ENCODE data around the gene EPB41L2.
A peak's percentile ranks its signal among the peaks of the same experiment; 100 is the strongest.

EPB41L2 gene

DNA sequence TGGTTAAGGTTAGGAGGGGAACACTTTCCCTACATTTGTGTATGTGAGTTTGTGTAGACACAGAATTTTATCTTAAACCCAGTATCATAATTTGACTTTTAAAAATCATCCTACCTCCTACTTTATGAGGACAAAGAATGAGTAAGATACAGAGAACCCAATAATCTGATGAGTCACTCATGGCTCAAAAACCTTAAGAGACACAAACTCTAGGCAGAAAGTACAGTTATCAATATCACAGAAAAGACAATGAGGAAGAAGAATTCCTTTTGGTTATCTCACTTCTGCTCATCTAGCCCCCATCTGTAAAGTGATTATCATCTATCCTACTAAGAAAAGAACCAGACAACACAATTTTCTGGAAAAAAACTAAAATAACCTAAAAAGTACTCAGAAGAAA, 87.7 kb downstream of the EPB41L2 start:
- DNase-seq (ENCODE audit: low read depth): peak; percentile 59
- TF ChIP-seq, protein P1, sequence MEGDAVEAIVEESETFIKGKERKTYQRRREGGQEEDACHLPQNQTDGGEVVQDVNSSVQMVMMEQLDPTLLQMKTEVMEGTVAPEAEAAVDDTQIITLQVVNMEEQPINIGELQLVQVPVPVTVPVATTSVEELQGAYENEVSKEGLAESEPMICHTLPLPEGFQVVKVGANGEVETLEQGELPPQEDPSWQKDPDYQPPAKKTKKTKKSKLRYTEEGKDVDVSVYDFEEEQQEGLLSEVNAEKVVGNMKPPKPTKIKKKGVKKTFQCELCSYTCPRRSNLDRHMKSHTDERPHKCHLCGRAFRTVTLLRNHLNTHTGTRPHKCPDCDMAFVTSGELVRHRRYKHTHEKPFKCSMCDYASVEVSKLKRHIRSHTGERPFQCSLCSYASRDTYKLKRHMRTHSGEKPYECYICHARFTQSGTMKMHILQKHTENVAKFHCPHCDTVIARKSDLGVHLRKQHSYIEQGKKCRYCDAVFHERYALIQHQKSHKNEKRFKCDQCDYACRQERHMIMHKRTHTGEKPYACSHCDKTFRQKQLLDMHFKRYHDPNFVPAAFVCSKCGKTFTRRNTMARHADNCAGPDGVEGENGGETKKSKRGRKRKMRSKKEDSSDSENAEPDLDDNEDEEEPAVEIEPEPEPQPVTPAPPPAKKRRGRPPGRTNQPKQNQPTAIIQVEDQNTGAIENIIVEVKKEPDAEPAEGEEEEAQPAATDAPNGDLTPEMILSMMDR (conservative IDR thresholded peaks at IDR 0.05; ENCODE audit: control insufficient read depth, insufficient read depth, low read depth, low read length): no peak
- H3K4me3 ChIP-seq (ENCODE audit: control insufficient read depth, low read depth, low read length): no peak overlapping the region

DNA sequence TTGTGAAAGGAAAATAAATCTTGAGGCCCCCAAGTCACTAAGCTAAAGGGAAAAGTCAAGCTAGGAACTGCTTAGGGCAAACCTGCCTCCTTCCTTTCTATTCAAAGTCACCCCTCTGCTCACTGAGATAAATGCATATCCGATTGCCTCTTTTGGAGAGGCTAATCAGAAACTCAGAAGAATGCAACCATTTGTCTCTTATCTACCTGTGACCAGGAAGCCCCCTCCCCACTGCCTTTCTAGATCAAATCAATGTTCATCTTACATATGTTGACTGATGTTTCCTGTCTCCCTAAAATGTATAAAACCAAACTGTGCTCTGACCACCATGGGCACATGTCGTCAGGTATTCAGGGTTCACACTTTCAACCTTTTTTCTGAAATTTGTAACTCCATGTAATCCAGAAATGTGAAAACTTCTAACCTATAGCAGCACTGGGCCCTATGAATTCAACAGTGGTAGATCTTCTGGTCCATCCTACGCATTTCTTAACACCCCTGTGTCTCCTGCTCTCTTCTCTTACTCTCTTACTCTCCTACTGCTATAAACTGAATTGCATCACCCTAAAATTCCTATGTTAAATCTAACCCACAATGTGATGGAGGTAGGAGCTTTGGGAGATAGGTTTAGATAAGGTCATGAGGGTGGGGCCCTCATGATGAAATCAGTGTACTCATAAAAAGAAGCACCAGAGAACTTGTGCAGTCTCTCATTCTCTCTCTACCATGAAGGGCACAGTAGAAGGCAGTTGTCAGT, 89.3 kb downstream of the EPB41L2 start:
- TF ChIP-seq, protein P1 (conservative IDR thresholded peaks at IDR 0.05; ENCODE audit: control insufficient read depth, insufficient read depth, low read depth, low read length): no peak
- H3K4me3 ChIP-seq (ENCODE audit: control insufficient read depth, low read depth, low read length): no peak overlapping the region
- DNase-seq (ENCODE audit: low read depth): no peak

DNA sequence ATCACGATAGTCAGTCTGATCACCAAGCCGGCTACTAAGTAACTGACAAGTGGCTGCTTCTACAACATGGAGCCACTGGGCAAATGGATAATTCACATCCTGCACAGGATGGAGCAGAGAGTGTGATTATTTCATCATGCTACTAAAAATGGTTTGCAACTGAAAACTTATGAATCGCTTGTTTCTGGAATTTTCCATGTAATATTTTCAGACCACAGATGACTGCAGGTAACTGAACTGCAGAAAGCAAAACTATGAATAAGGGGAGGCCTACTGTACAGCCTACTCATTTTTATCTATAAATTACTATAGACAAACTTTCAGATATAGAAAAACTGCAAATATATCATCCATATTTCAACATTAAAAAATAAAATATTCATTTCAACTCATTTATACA, 91.5 kb downstream of the EPB41L2 start:
- H3K4me3 ChIP-seq (ENCODE audit: control insufficient read depth, low read depth, low read length): no peak overlapping the region
- TF ChIP-seq, protein P1 (conservative IDR thresholded peaks at IDR 0.05; ENCODE audit: control insufficient read depth, insufficient read depth, low read depth, low read length): no peak
- DNase-seq (ENCODE audit: low read depth): no peak

DNA sequence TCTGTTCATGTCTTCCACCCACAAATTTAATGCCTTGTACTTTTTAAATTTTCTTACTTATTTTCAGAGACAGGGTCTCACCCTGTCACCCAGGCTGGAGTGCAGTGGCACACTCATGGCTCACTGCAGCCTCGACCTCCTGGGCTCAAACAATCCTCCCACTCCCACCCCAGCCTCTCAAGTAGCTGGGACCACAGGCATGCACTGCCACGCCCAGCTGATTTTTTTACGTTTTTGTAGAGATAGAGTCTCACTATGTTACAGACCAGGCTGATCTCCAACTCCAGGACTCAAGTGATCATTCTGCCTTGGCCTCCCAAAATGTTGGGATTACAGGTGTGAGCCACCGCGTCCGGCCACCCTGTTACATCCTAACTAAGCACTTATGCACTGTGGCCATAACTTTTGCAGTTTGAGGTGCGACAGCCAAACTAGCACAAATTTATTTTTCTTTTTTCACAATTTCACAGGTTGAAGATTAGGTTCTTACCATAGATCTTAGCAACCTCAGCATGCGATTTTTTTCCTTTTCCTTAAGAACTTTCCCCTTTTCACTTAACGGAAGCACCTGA, 92.1 kb downstream of the EPB41L2 start:
- TF ChIP-seq, protein P1 (conservative IDR thresholded peaks at IDR 0.05; ENCODE audit: control insufficient read depth, insufficient read depth, low read depth, low read length): no peak
- H3K4me3 ChIP-seq (ENCODE audit: control insufficient read depth, low read depth, low read length): no peak overlapping the region
- no peak for DNase-seq (ENCODE audit: low read depth)

DNA sequence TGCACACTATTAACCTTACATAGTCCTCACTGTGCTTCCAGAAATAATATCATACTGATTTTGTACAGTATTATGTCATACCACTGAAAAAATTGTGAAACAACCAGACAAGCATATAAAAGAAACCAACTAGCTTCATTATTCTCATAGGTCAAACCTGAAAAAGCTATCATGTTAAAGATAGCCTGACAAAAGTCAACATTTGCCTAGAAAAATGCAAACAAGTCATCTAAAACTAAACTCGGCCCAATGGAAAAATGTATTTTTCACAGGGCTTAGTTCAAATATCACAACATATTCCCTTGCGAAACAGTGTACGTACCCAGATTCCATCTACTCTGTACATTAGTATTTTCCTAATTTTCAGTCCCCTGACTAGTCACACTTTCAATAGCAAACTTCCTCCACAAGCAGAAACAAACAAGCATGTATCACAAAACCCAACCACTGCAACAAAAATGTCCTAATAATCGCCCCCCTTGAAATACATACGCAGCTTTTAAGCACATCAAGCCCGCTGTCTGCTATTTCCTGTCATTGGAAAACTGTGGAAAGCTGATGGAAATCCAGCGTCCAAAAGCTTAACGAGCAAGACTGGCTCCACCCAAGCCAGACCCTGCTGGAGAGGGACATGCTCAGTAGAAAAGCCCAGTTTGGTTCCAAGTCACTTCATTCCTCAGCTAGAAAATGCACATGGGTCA, 93.1 kb downstream of the EPB41L2 start:
- peak overlapping the region; percentile 25 for H3K4me3 ChIP-seq (ENCODE audit: control insufficient read depth, low read depth, low read length)
- peak; percentile 62 for DNase-seq (ENCODE audit: low read depth)
- TF ChIP-seq, protein P1 (conservative IDR thresholded peaks at IDR 0.05; ENCODE audit: control insufficient read depth, insufficient read depth, low read depth, low read length): no peak

DNA sequence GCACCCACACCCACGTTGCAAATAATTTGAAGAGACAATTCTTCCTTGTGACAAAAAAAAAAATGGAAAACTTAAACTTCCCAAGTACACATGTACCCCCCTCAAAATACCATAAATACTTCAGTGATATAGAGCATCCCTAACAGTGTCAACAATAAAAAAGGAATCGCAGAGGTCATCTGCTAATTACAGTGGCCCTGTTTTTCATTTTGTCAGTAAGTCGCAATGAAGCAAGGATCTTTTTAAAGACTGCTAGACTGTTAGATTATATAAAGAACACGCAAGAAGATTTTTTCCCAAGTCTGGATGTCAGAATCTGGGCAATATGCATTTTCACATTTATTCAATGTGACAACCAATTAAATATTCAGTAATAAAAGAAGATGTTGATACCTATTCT, 93.9 kb downstream of the EPB41L2 start:
- no peak overlapping the region for H3K4me3 ChIP-seq (ENCODE audit: control insufficient read depth, low read depth, low read length)
- DNase-seq (ENCODE audit: low read depth): no peak
- TF ChIP-seq, protein P1 (conservative IDR thresholded peaks at IDR 0.05; ENCODE audit: control insufficient read depth, insufficient read depth, low read depth, low read length): no peak

Measured in fibroblast of mammary gland (primary cell).